Calu3 (cell line): ENCODE results near the gene SMAD3. TPM values are rescaled to one million over a fixed set of nuclear protein-coding genes. Genes with fewer than 3 reads are reported as not detected.

Experiments
- BruUV-seq: library from RNA; stranded (reverse); fragments of 400-500 nt; replicated peaks from 2 replicates; lab custom pipeline; 2021; lab: Mats Ljungman, UMichigan
- CTCF ChIA-PET: fragments of 300-600 bp; sonication (Branson Sonifier 250); formaldehyde crosslinking; loops from one replicate; lab custom pipeline; 2022; ENCODE audit warnings: antibody characterized with exemption; lab: Charles Lee
- DNase-seq: peaks from one replicate; pipeline ENCODE4 v3.0.0; 2022
- H3K27ac Mint-ChIP-seq: one replicate; pipeline ENCODE4 v1.8.0; 2022; ENCODE audit warnings: mixed read lengths; ENCODE audit not compliant: unreplicated experiment
- H3K27me3 Mint-ChIP-seq: one replicate; pipeline ENCODE4 v1.8.0; 2022; ENCODE audit warnings: mixed read lengths; ENCODE audit not compliant: unreplicated experiment
- H3K36me3 Mint-ChIP-seq: one replicate; pipeline ENCODE4 v1.8.0; 2022; ENCODE audit warnings: mild to moderate bottlenecking, moderate library complexity, mixed read lengths; ENCODE audit not compliant: insufficient read depth, unreplicated experiment
- H3K4me1 Mint-ChIP-seq: one replicate; pipeline ENCODE4 v1.8.0; 2022; ENCODE audit warnings: mild to moderate bottlenecking, low read depth, mixed read lengths; ENCODE audit not compliant: unreplicated experiment
- H3K4me3 Mint-ChIP-seq: one replicate; pipeline ENCODE4 v1.8.0; 2022; ENCODE audit warnings: mild to moderate bottlenecking, low read depth, moderate library complexity, mixed read lengths; ENCODE audit not compliant: unreplicated experiment
- H3K9me3 Mint-ChIP-seq: one replicate; pipeline ENCODE4 v1.8.0; 2022; ENCODE audit warnings: low read depth, mixed read lengths; ENCODE audit not compliant: unreplicated experiment
- CTCF ChIP-seq: fragments of 200-600 bp; IDR thresholded peaks from one replicate; pipeline ENCODE4 v1.8.0; 2022; ENCODE audit warnings: antibody characterized with exemption; ENCODE audit not compliant: unreplicated experiment
- intact Hi-C: fragments of 100-400 bp; cut with micrococcal nuclease; formaldehyde crosslinking; loops from one replicate; pipeline ENCODE4 v1.10.0; 2022; ENCODE audit not compliant: unreplicated experiment
- total RNA-seq: library from RNA; stranded (reverse); gene quantifications from 2 replicates; pipeline ENCODE4 v1.2.3, GENCODE V29; 2022

The SMAD3 gene
- total RNA-seq, 1 experiment from 2014 or later: 121 TPM

GRCh38 chr15:67031331-67031730 is 34.1 kb upstream of the SMAD3 start:
- BruUV-seq: no TSS peak

GRCh38 chr15:67032608-67033007 is 32.8 kb upstream of the SMAD3 start:
- Mint-ChIP-seq H3K4me1 (peaks cover 8% of the 10 kb centered on the region), H3K9me3 (no peaks in the 10 kb centered on the region), H3K4me3 (no peak overlapping the region), H3K27me3 (no peaks in the 10 kb centered on the region), H3K27ac (no peak overlapping the region), H3K36me3 (no peaks in the 10 kb centered on the region)
- no TSS peak for BruUV-seq
- CTCF ChIA-PET: interaction anchor here (1.7 kb wide), 1 partner anchor 37 kb away, joined by 4 read pairs; no protein-coding TSS in a partner anchor
- no peak for DNase-seq
- intact Hi-C loops: no loop called here
- TF ChIP-seq CTCF: no peak

More at GRCh38 chr15:67031331-67031730, 34.1 kb upstream of the SMAD3 start:
- no peak for TF ChIP-seq CTCF
- H3K27me3 Mint-ChIP-seq: no peaks in the 10 kb centered on the region
- intact Hi-C loops: no loop called here
- H3K9me3 Mint-ChIP-seq: no peaks in the 10 kb centered on the region
- no peak for DNase-seq
- no peak overlapping the region for H3K27ac Mint-ChIP-seq
- no peak overlapping the region for H3K4me3 Mint-ChIP-seq
- peaks cover 14% of the 10 kb centered on the region for H3K4me1 Mint-ChIP-seq
- no peaks in the 10 kb centered on the region for H3K36me3 Mint-ChIP-seq
- CTCF ChIA-PET: no interaction called here

- peak overlapping the region; percentile 56 for H3K4me3 Mint-ChIP-seq
- CTCF ChIA-PET: interaction anchor here (1.7 kb wide), 1 partner anchor 37 kb away, joined by 4 read pairs; no protein-coding TSS in a partner anchor
- peaks cover 8% of the 10 kb centered on the region for H3K4me1 Mint-ChIP-seq
- no peaks in the 10 kb centered on the region for H3K27me3 Mint-ChIP-seq
- DNase-seq: no peak
- intact Hi-C loops: no loop called here
- TF ChIP-seq CTCF: no peak
- H3K36me3 Mint-ChIP-seq: no peaks in the 10 kb centered on the region
- H3K27ac Mint-ChIP-seq: no peak overlapping the region
- no peaks in the 10 kb centered on the region for H3K9me3 Mint-ChIP-seq
- BruUV-seq: no TSS peak
These were observed 32.4 kb upstream of the SMAD3 start for GRCh38 chr15:67033012-67033411.

- peak overlapping the region; percentile 56 for H3K4me3 Mint-ChIP-seq
- CTCF ChIA-PET: interaction anchor here (0.7 to 1.7 kb wide), 2 partner anchors 16 to 36 kb away, joined by 4 to 8 read pairs; no protein-coding TSS in a partner anchor
These were observed 31.8 kb upstream of the SMAD3 start for GRCh38 chr15:67033571-67034044.

More at GRCh38 chr15:67033571-67034044, 31.8 kb upstream of the SMAD3 start:
- TF ChIP-seq CTCF: no peak
- no TSS peak for BruUV-seq
- H3K36me3 Mint-ChIP-seq: no peaks in the 10 kb centered on the region
- H3K4me1 Mint-ChIP-seq: peaks cover 8% of the 10 kb centered on the region
- DNase-seq: no peak
- no peaks in the 10 kb centered on the region for H3K9me3 Mint-ChIP-seq
- no peak overlapping the region for H3K27ac Mint-ChIP-seq
- no peaks in the 10 kb centered on the region for H3K27me3 Mint-ChIP-seq
- intact Hi-C loops: no loop called here
